Measurements from ENCODE around the gene GTPBP1. TPM values are rescaled to one million over a fixed set of nuclear protein-coding genes. Genes with fewer than 3 reads are reported as not detected.
A peak's percentile ranks its signal among the peaks of the same experiment; 100 is the strongest.

The GTPBP1 gene
- total and polyA plus RNA-seq, 2 of the 13 experiments (the other 11 are each of a cell fraction or from before 2014, with no cell fraction given): 22.3 to 27.0 TPM

DNA sequence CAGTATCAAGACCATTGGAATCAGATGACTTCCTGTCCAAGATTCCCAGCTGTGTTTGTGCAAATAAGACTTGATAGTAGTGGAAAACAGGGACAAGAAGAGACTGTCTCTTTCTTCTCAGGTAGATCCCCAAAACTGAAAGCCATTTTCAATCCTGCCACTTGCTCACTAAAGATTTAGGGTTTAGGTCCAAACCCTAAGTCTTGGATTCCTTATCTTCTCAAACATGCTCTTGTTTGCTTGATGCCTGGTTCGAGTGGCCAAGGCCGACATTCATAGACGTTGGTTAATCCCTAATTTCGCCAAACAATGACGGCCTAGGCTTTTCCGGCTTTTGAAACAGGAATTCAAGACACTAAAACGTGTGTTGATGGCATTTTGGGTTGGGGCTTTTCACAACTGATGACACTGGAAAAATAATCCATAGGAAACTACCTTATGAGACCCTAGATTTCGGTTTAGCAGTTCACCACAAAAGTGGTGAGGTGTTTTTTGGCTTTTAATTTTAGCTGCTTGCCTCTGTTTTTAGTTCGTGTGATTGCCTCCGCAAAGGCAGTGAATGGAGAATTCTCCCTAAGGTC, 1.0 kb upstream of the GTPBP1 start:
- CTCF ChIA-PET (ENCODE audit: low intra/inter-chr PET ratio, low total read pairs): no interaction called here
- FAIRE-seq: peak; percentile 34
- in situ Hi-C loops (cut with HindIII; ENCODE audit: extremely low pct_ligation_motif_present, low pct_unique_long_range_greater_than_20kb): no loop called here
- TF ChIP-seq, protein P1, sequence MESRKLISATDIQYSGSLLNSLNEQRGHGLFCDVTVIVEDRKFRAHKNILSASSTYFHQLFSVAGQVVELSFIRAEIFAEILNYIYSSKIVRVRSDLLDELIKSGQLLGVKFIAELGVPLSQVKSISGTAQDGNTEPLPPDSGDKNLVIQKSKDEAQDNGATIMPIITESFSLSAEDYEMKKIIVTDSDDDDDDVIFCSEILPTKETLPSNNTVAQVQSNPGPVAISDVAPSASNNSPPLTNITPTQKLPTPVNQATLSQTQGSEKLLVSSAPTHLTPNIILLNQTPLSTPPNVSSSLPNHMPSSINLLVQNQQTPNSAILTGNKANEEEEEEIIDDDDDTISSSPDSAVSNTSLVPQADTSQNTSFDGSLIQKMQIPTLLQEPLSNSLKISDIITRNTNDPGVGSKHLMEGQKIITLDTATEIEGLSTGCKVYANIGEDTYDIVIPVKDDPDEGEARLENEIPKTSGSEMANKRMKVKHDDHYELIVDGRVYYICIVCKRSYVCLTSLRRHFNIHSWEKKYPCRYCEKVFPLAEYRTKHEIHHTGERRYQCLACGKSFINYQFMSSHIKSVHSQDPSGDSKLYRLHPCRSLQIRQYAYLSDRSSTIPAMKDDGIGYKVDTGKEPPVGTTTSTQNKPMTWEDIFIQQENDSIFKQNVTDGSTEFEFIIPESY (CRISPR knock-in tag; IDR thresholded peaks at IDR 0.05): no peak
- TF ChIP-seq ZBTB3 (CRISPR knock-in tag; IDR thresholded peaks at IDR 0.05; ENCODE audit: borderline replicate concordance, low read depth): no peak
- no peak for TF ChIP-seq RBFOX2 (IDR thresholded peaks at IDR 0.05; ENCODE audit: low read depth, low read length)
- TF ChIP-seq, protein P2, sequence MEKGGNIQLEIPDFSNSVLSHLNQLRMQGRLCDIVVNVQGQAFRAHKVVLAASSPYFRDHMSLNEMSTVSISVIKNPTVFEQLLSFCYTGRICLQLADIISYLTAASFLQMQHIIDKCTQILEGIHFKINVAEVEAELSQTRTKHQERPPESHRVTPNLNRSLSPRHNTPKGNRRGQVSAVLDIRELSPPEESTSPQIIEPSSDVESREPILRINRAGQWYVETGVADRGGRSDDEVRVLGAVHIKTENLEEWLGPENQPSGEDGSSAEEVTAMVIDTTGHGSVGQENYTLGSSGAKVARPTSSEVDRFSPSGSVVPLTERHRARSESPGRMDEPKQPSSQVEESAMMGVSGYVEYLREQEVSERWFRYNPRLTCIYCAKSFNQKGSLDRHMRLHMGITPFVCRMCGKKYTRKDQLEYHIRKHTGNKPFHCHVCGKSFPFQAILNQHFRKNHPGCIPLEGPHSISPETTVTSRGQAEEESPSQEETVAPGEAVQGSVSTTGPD (CRISPR knock-in tag; IDR thresholded peaks at IDR 0.05): no peak
- TF ChIP-seq RNF2 (conservative IDR thresholded peaks at IDR 0.05; ENCODE audit: low read depth): no peak
- TF ChIP-seq ATF4 (CRISPR knock-in tag; IDR thresholded peaks at IDR 0.05): 0 out of 4 replicates have a peak, but pooled peaks of 1 of the 2 experiments have one; percentile 39
- no peak for TF ChIP-seq ZFP37 (CRISPR knock-in tag; IDR thresholded peaks at IDR 0.05; ENCODE audit: borderline replicate concordance)
- TF ChIP-seq ZNF720 (CRISPR knock-in tag; IDR thresholded peaks at IDR 0.05): no peak
- TF ChIP-seq, protein P3, sequence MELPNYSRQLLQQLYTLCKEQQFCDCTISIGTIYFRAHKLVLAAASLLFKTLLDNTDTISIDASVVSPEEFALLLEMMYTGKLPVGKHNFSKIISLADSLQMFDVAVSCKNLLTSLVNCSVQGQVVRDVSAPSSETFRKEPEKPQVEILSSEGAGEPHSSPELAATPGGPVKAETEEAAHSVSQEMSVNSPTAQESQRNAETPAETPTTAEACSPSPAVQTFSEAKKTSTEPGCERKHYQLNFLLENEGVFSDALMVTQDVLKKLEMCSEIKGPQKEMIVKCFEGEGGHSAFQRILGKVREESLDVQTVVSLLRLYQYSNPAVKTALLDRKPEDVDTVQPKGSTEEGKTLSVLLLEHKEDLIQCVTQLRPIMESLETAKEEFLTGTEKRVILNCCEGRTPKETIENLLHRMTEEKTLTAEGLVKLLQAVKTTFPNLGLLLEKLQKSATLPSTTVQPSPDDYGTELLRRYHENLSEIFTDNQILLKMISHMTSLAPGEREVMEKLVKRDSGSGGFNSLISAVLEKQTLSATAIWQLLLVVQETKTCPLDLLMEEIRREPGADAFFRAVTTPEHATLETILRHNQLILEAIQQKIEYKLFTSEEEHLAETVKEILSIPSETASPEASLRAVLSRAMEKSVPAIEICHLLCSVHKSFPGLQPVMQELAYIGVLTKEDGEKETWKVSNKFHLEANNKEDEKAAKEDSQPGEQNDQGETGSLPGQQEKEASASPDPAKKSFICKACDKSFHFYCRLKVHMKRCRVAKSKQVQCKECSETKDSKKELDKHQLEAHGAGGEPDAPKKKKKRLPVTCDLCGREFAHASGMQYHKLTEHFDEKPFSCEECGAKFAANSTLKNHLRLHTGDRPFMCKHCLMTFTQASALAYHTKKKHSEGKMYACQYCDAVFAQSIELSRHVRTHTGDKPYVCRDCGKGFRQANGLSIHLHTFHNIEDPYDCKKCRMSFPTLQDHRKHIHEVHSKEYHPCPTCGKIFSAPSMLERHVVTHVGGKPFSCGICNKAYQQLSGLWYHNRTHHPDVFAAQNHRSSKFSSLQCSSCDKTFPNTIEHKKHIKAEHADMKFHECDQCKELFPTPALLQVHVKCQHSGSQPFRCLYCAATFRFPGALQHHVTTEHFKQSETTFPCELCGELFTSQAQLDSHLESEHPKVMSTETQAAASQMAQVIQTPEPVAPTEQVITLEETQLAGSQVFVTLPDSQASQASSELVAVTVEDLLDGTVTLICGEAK (IDR thresholded peaks at IDR 0.05): no peak
- TF ChIP-seq, protein P3 (CRISPR knock-in tag; IDR thresholded peaks at IDR 0.05): no peak

More for the DNA sequence above, 1.0 kb upstream of the GTPBP1 start:
- H3K27ac ChIP-seq (ENCODE audit: extremely low read length, insufficient read depth, low read length): peak overlapping the region; percentile 81
- ATAC-seq (no peak), DNase-seq (ENCODE audit: low spot score) (peak; percentile 44)
- H4K20me1 ChIP-seq (ENCODE audit: insufficient read depth, low read length): peaks cover 28% of the 10 kb centered on the region
- peaks cover 2 to 6% of the 10 kb centered on the region in 2 experiments; a peak in 4 of 5 replicates for H3K36me3 ChIP-seq (replicated peaks in 1 of 2; ENCODE audit: control insufficient read depth in 1 of 2, insufficient read depth in 2 of 2, low read length in 2 of 2)
- peak overlapping the region; percentile 83 for H3K4me2 ChIP-seq (ENCODE audit: low read depth, low read length)
- peaks cover 49% of the 10 kb centered on the region for H3K4me1 ChIP-seq (ENCODE audit: insufficient read depth, low read length)
- intact Hi-C loops (cut with micrococcal nuclease; ENCODE audit: unreplicated experiment): no loop called here
- BruUV-seq (replicated peaks): no TSS peak
- H3K4me3 ChIP-seq (replicated peaks in 1 of 3; ENCODE audit: insufficient read depth in 1 of 3, low read depth in 2 of 3, low read length in 3 of 3): peak overlapping the region; percentile 59 to 64 (median 62)
- POLR2A ChIA-PET: interaction anchor here (0.6 to 5.8 kb wide), 6 partner anchors 8 to 62 kb away, joined by 3 to 51 read pairs (median 4); partner anchors contain the start of gene TOMM22
- no peaks in the 10 kb centered on the region for H3K9me3 ChIP-seq (ENCODE audit: low read length)
- no peaks in the 10 kb centered on the region; a peak in 1 of 5 replicates for H3K27me3 ChIP-seq (ENCODE audit: control insufficient read depth in 1 of 2, insufficient read depth in 2 of 2, low read length in 2 of 2)
- H2AFZ ChIP-seq (ENCODE audit: low read length): no peak overlapping the region
- WGBS (ENCODE audit: low lambda C conversion rate): 1% methylated on average over 10 of the region's 10 CpGs
- H3K9ac ChIP-seq (ENCODE audit: insufficient read depth, low read depth, low read length): peak overlapping the region; percentile 76
- peaks cover 45% of the 10 kb centered on the region for H3K79me2 ChIP-seq (ENCODE audit: insufficient read depth, low read length)
